ENCODE results near the gene BEGAIN. TPM values are rescaled to one million over a fixed set of nuclear protein-coding genes. Genes with fewer than 3 reads are reported as not detected.

Gene BEGAIN
- total and polyA plus RNA-seq, 2 of the 8 experiments (the other 6 are each of a cell fraction or from before 2014, with no cell fraction given): 2.9 to 3.0 TPM

- TF ChIP-seq CHD7 (IDR thresholded peaks at IDR 0.05; ENCODE audit: insufficient replicate concordance, low read length) (no peak), CEBPB (IDR thresholded peaks at IDR 0.05; ENCODE audit: low read depth, low read length) (no peak), SP2 (IDR thresholded peaks at IDR 0.05; ENCODE audit: low read length) (no peak), MAFK (IDR thresholded peaks at IDR 0.05; ENCODE audit: low read depth, low read length) (no peak), TEAD4 (IDR thresholded peaks at IDR 0.05; ENCODE audit: low read depth, low read length) (no peak), CTBP2 (IDR thresholded peaks at IDR 0.05; ENCODE audit: borderline replicate concordance, insufficient read depth, insufficient read length, low read length) (no peak), TBP (IDR thresholded peaks at IDR 0.05; ENCODE audit: low read depth, low read length) (no peak), RXRA (IDR thresholded peaks at IDR 0.05; ENCODE audit: insufficient read depth, low read depth, low read length) (no peak)
Measured at GRCh38 chr14:100548939-100549338, 38.3 kb downstream of the BEGAIN start (continued).

Data from H1 (cell line).